NCI-H128 (cell line): ENCODE results near the gene INTS15.

Experiments
- DNase-seq: peaks from one replicate; lab custom pipeline; 2025; ENCODE audit not compliant: unreplicated experiment; lab: John Stamatoyannopoulos, UW

Gene INTS15

DNA sequence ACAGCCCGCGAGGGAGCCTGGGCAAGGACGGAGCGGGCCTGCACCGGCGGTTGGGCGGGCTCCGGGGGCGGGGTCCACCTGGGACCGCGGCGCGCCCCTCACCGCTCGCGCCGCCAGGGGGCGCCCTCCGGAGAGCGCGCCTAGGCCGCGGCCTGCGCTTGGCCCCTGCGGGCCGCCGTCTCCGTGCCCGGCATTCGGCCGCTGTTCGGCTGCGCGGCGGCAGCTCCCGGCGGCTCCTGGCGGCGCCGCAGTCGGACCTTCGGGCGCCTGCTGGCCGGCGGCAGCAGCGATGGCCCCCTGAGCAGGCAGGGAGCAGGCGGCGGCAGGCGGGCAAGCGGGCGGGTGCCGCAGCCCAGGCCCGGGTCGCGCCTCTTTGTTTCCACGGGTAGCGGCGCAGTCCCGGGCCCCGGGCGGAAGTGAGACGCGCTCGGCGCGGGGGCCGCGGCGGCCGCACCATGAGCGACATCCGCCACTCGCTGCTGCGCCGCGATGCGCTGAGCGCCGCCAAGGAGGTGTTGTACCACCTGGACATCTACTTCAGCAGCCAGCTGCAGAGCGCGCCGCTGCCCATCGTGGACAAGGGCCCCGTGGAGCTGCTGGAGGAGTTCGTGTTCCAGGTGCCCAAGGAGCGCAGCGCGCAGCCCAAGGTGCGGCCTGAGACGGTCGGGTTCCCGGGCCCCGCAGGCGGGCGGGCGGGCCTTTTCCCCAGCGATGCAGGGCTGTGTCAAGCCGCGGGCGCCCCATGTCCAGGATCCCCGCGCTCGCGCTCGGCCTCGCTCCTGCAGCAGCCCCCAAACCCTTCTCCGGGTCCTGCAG lies at the start of gene INTS15:
TSS of gene INTS15 (plus strand) at position 193 of the 816 bp plus-strand sequence. CDS start at position 456, 263 bp downstream.
- peak; percentile 56 for DNase-seq

DNA sequence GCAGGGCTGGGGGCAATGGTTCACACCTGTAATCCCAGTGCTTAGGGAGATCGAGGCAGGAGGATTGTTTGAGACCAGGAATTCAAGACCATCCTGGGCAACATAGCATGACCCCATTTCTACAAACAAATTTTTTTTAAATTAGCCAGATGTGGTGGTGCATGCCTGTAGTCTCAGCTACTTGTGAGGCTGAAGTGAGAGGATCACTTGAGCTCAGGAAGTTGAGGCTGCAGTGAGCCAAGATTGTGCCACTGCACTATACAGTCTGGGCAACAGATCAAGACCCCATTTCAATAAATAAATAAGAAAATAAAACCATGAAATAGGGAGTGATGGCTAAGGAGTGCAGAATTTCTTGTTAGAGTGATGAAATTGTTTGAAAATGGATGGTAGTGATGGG lies 47.5 kb upstream of the INTS15 start:
- DNase-seq, result no peak

DNA sequence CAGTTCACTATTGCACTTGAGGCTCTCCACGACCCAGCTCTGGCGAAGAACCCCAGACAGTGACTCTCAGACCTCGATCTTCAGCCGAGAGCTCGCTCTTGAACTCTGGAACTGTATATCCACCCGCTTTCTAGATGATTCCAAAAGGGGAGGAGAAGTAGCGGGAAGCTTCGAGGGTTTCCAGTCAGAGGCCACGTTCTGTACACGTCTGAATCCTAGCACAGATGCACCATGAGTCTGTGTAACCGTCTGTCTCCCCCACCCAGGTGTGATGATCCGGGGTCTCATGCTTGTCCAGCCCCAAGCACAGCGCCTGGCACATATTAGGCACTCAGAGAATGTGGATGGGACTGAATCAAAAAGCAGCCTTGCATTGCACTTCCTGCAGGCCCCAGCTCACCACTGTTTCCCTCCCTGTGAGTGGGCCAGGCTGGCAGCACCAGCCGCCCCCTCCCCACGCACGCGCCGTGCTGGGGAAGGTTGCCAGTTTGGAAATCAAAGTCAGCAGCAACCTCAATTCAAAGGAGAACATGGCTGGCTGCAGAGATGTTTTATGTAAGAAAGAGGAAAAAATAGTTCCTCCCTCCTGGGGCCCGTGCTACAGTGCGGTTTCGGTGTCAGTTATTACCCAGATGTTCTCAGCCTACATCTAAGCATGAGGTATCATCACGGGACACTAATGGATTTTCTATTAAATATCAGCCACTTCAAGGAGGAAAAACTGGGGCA lies 44.3 kb upstream of the INTS15 start:
- DNase-seq, result no peak

DNA sequence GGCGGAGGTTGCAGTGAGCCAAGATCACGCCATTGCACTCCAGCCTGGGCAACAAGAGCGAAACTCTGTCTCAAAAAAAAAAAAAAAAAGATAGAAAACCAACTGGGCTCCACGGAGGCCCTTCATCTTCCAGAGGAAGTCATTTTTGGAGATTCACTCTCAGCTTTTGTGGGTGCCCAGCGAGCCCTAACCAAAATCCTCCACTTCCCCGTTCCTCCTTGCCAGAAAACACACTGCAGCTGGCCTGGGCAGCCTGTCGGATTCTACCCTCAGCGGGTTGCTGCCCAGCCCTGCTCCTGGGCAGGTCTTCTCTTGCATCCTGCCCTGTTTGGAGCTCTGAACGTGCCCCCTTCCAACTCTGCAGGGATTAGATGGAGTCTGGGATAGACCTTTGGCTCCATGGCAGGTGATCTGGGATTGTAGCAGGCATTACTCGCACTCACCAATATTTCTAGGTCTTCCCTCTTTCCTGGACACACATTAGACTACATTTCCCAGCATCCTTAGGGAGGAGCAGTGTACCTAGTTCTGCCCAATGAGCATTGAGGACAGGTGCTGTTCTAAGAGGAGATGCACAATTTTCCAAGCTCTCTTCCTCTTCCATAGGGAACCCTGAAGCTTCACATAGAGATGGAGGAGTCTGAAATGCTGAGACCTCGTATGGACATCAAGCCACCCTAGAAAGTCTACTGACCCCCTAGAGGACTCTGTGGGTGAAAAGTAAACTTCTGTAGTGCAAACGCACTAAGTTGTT lies 43.1 kb upstream of the INTS15 start:
- no peak for DNase-seq

DNA sequence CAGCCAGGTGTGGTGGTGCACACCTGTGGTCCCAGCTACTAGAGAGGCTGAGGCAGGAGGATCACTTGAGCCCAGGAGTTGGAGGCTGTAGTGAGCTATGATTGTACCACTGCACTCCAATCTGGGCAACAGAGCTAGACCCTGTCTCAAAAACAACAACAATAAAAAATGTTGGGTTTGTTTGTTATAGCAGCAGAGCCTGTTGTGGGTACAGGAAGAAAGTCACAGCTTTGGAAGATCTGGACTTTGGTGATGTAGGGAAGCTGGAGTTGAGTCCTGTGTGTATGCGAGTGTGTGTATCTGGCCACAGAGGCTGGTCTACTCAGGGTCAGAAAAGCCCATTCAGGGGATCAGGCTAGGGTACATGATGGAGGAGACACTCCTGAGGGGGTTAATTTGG lies 42.4 kb upstream of the INTS15 start:
- DNase-seq, result no peak

DNA sequence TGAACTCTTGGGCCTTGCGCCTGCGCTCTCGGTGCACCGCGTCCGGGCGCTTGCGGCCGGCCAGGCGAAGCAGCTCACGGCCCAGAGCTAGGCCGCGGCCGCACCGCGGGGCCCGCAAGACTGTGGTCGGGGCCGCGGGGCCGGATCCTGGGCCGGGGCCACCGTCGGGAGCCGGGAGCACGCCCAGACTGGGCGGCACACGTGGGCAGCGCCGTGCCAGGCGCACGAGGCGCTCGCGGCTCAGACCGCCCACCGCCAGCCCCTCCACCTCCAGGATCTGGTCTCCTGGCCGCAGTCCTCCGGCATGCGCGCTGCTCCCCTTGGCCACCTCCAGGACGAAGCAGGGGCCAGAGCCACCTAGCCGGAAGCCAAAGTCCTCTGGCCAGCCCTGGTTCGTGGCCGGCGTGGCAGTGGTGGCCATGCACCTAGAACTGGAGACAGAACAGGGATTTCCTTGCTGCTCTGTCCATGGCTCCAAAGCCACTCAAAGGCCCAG lies 38.8 kb upstream of the INTS15 start, which contains the start of gene GRID2IP:
TSS of gene GRID2IP (minus strand) at position 446 of the 496 bp plus-strand sequence. CDS start at position 421, 25 bp downstream.
- DNase-seq, result no peak

DNA sequence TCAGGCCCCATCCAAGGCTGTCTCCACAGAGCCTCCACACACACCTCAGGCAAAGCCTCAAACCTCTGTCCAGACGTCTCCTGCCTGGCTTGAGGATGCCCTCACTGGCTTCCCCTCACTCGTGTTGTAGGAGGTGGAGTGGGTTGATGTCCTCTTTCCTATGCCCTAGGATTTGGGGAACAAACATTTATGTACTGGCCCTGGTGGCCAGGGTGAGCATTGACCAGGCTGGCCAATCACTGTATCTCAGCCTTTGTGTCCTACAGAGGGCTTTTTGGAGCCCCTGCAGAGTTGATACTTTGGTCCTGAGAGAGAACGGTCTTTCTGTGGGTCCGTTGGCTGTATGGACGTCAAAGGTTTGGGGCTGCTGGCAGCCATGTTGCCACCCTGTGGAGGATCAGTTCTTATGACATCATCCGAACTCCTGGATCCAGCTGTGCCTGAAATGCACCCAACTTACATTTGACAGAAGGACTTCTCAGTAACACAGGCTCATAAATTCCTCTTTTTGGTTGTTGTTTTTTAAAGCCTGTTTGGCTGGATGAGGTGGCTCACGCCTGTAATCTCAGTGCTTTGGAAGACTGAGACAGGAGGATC lies 36.3 kb upstream of the INTS15 start:
- DNase-seq, result no peak

DNA sequence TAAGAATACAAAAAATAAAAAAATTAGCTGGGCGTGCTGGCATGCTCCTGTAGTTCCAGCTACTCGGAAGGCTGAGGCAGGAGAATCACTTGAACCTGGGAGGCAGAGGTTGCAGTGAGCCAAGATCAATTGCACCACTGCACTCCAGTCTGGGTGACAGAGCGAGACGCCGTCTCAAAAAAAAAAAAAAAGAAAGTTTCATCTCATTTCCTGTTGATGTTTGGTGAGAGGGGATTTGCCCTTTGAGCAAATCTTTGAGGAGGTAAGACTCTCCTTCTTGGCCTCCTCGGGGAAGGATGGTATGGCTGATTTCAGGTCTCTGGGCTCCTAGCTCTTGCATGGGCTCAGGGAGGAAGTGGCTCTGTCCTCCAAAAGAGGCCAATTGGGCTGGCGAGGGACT lies 35.0 kb upstream of the INTS15 start:
- no peak for DNase-seq

DNA sequence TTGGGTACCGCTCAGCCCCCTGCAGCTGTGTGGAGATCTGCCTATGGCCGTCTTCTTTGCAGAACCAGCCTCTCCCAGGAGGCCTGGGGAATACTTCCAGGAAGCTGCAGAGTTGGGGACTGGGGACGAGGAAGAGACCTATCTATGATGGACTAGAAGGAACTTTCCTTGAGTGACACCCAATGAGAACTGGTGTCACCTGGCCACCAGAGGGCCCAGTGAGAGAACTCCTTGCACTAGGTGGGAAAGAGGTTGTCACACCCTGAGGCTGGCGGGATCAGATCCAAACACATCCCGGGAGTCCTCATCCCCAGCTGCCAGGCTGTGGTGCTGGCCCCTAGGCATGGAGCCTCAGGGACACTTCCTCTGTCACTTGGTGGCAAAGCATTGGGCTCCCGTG lies 33.6 kb upstream of the INTS15 start:
- no peak for DNase-seq

DNA sequence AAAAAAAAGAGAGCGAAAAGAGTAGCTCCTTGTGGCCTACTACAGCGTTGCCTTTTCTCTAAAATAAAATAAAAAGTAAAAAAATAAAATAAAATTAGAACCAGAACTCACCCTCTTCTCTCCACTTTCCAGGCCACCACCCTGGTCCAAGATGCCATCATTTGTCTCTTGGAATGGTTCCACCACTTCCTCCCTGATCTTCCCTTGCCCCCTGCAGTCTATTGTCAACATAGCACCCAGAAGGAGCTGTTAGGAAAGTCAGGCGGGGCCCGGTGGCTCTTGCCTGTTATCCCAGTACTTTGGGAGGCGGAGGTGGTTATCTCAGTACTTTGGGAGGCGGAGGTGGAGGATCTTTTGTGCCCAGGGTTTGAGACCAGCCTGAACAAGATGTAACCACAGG lies 31.0 kb upstream of the INTS15 start:
- no peak for DNase-seq

DNA sequence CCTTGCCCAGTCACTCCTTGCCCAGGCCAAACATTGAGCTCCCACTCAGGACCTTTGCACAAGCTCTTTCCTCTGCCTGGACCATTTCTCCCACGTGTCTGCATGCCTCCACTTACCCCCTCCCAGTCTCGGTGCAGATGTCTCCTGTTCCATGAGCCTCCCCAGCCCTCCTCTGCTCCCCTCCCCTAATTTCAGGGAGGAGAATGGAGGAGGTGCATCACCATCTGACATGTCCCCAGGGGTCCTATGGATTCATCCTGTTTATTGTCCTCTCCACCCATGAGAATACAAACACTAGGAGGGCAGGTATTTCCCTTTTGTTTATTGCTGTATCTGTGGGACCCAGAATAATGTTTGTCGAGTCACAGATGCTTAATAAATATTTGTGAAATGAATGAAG lies 29.9 kb upstream of the INTS15 start:
- no peak for DNase-seq

DNA sequence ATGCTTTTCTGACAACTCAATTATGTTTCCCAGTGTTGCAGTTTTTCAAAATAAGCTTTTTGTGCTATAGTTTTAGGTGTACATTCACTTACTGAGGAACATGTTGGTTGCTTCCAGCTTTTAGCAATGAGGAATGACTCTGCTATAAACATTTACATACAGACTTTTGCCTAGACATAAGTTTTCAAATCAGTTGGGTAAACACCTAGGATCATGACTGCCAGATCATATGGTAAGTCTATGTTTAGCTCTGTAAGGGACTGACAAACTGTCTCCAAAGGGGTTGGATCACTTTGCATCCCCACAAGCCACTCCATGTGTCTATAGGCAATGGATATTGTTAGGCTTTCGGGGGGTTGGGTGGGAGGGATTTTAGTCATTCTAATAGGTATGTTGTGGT lies 27.7 kb upstream of the INTS15 start:
- DNase-seq, result no peak

DNA sequence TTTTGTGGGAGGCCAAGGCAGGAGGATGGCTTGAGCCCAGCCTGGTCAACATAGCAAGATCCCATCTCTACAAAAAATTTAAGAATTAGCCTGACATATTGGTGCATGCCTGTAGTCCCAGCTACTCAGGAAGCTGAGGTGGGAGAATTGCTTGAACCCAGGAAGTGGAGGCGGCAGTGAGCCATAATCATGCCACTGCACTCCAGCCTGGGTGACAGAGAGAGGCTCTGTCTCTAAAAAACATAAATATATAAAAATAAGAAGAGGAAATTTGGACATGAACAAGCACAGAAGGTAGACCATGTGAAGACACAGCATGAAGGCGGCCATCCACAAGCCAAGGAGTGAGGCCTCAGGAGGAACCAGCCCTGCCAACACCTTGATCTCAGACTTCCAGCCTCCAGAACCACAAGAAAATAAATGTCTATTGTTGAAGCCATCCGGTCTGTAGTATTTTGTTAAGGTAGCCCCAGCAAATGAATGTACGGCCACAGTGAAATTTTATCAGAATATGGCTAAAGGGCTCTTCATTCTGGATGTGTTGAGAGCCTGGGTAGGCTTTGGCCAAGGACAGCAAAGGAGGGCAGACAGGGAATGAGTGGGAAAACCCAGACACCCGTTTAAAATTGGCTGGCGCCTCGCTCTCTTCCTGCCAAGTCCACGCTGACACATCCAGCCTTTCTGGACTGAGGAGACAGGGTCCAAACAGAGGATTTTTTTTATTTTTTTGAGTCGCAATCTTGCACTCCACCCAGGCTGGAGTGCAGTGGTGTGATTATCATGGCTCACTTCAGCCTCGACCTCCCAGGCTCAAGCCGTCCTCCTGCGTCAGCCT lies 25.7 kb upstream of the INTS15 start:
- no peak for DNase-seq

DNA sequence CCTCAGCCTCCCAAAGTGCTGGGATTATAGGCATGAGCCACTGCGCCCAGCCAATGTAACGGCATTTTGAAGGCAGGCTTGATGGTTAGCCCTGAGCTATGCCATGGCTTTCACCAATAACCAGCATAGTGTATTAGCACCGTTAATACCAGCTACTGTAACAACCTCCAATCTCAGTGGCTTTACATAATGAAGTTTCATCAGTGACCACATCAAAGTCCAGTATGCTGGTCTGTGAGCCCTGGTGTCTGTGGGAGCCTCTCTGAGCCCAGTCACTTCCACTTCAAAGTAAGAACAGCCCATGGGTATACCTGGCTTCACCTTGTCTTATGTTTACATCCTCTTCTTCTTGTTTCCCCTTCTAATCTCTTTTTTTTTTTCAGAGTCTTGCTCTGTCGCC lies 24.2 kb upstream of the INTS15 start:
- DNase-seq, result no peak

DNA sequence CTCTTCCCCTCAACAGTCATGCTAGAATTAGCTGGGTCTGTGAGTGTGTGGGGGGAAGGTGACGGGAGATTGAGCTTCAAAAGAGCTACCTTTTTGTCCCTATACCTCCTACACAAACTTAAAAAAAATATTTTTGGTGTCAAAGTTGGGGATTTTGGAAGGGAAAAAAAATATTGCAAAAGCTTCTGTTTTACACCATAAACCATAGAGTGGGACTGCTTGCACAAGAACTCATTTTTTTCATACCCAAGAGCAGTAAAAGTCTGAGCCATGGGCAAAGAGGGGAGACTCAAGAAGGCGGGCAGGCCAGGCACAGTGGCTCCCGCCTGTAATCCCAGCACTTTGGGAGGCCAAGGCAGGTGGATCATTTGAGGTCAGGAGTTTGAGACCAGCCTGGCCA lies 21.9 kb upstream of the INTS15 start:
- no peak for DNase-seq

DNA sequence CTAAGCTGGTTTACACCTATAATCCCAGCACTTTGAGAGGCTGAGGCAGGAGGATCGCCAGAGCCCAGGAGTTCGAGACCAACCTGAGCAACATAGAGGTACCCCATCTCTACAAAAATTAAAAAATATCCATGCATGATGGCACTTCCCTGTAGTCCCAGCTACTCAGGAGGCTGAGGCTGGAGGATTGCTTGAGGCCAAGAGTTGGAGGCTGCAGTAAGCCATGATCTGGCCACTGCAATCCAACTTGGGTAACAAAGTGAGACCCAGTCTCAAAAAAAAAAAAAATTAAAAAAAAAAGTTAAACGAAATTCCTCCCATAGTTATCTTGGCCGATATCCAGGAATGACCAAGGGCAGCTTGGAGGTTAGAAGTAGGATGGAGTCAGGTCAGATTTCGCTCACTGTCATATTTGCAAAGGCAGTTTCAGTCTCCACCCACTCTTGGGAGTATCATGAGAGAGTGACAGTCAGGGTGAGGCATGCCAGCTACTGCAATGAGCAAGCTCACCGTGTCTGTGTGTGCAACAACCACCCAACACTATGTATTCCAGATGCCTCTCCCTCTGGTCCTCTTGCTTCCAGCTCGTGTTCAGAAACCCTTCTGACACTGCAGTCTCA lies 18.6 kb upstream of the INTS15 start:
- DNase-seq, result no peak

DNA sequence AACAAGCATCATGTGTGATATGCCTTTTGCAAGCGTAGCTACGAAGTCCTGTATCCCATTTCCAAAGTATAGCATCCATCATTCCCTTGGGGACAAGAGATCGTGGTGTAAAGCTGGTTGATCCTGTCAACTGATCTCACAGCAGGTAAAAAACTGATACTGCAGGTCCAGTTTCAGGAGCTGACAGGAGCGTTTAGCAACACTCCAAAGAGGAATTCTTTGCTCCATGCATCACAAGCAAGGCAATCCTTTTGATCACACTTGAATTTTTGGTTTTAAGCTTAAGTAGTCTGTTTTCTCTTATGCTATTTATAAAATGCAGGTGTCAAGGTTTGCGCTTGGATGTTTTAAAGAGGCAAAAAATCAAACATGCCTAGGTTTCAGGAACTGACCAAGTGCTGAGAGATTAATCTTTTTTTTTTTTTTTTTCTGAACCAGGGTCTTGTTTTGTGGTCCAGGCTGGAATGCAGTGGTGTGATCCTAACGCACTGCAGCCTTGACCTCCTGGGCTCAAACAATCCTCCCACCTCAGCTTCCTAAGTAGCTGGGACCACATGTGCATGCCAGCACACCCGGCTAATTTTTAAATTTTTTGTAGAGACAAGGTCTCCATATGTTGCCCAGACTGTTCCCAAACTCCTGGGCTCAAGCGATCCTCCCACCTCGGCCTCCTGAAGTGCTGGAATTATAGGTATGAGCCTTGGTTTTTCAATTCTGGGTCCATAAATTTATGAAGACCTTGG lies 14.4 kb upstream of the INTS15 start:
- DNase-seq, result no peak

DNA sequence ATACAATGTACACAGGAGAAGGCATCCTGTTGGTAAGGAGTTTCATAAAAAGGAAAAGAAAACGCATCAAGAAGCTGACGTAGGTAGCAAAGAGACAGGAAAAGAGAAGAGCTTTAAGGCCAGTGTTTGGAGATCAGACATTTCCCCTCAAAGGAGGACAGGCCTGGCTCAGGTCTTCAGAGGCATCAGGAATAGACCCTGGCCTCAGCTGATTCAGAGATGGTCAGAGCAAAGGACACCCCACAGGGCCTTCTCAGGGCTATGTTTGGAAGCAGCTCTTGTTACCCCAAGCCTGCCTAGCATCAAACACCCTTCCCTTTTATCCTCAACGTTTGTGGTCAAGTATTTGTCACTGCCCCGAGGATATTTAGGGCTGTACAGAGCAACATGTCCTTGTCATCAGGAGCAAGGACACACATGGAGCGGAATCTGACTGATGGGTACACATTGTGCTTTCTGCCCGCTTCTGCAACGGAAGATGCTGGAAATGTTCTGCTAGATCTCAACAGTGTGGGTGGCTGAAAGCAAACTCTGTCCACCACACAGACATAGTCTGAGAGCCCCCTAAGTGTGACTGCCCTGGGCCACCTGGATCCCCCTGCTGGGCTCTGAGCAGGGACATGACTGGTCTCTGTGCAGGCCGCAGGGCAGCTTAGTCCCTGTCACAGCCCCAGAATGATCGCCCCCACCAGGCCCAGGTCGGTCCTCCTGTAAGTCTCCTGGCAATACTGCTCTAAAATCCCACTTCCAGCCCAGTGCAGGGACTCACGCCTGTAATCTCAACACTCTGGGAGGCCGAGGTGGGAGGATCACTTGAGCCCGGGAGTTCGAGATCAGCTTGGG lies 13.6 kb upstream of the INTS15 start:
- DNase-seq, result no peak
